TTC549 (cell line): ENCODE data around the gene RNF14.

Experiments
- FAIRE-seq: peaks from 2 replicates; lab custom pipeline; 2012; peaks lifted over from hg19 to GRCh38; lab: Jason Lieb, UNC

The RNF14 gene

GRCh38 chr5:141948812-141949211, 20.1 kb upstream of the RNF14 start:
- FAIRE-seq: no peak

GRCh38 chr5:141949511-141949910, 19.4 kb upstream of the RNF14 start:
- FAIRE-seq: no peak

- no peak for FAIRE-seq
Observed at GRCh38 chr5:141950207-141951005, 18.5 kb upstream of the RNF14 start.

GRCh38 chr5:141951332-141951781, 17.5 kb upstream of the RNF14 start:
- FAIRE-seq: no peak

GRCh38 chr5:141952020-141952419, 16.9 kb upstream of the RNF14 start:
- FAIRE-seq: no peak

GRCh38 chr5:141954194-141954593, 14.7 kb upstream of the RNF14 start:
- no peak for FAIRE-seq

GRCh38 chr5:141957367-141957996, 11.4 kb upstream of the RNF14 start:
- no peak for FAIRE-seq

- no peak for FAIRE-seq
Observed at GRCh38 chr5:141958113-141958512, 10.8 kb upstream of the RNF14 start, which contains the start of gene PCDH12. TSS of gene PCDH12 (minus strand) at chr5:141958202. CDS start at chr5:141957851, 351 bp downstream.

- FAIRE-seq: no peak
Observed at GRCh38 chr5:141958546-141959172, 10.2 kb upstream of the RNF14 start.

GRCh38 chr5:141960018-141960417, 8.9 kb upstream of the RNF14 start:
- FAIRE-seq: no peak

- peak; percentile 48 for FAIRE-seq
Observed at GRCh38 chr5:141960449-141961323, 8.2 kb upstream of the RNF14 start.

GRCh38 chr5:141961466-141961865, 7.4 kb upstream of the RNF14 start:
- FAIRE-seq: no peak

GRCh38 chr5:141963701-141964100, 5.2 kb upstream of the RNF14 start:
- no peak for FAIRE-seq

- no peak for FAIRE-seq
Observed at GRCh38 chr5:141965071-141965470, 3.8 kb upstream of the RNF14 start.

GRCh38 chr5:141966275-141966962, 2.5 kb upstream of the RNF14 start:
- FAIRE-seq: no peak

GRCh38 chr5:141966963-141967333, 2.0 kb upstream of the RNF14 start:
- FAIRE-seq: no peak

GRCh38 chr5:141969783-141970771, 1.2 kb downstream of the RNF14 start:
- FAIRE-seq: no peak

GRCh38 chr5:141973871-141974595, 5.1 kb downstream of the RNF14 start:
- FAIRE-seq: no peak

- FAIRE-seq: no peak
Observed at GRCh38 chr5:141976176-141976575, 7.3 kb downstream of the RNF14 start.

GRCh38 chr5:141978389-141978788, 9.5 kb downstream of the RNF14 start:
- FAIRE-seq: no peak
